Psoas muscle (tissue), 8 donors: ENCODE data around the gene BSN. TPM values are rescaled to one million over a fixed set of nuclear protein-coding genes. Genes with fewer than 3 reads are reported as not detected.

ENCODE experiments used
- ATAC-seq, 4 donors: fragments of 200-7000 bp; cut with Tn5 transposase; one replicate each; pipeline ENCODE4 v1.9.1; 2020; ENCODE audit warnings: moderate library complexity in 3 of 4, mild to moderate bottlenecking in 2 of 4
- DNase-seq, 2 donors: peaks; one replicate each; pipeline ENCODE4 v3.0.0-alpha.2; 2020
- H3K27ac ChIP-seq: fragments of 200-600 bp; one replicate; pipeline ENCODE4 v1.8.0; 2022
- H3K27me3 ChIP-seq, 3 donors: fragments of 200-600 bp in 1 of 3; one replicate each; pipeline versions ENCODE4 v1.6.1 to v1.8.0; 2013 to 2022; ENCODE audit warnings: low read length in 2 of 3, mild to moderate bottlenecking in 2 of 3, moderate library complexity in 1 of 3; ENCODE audit not compliant: insufficient read depth in 3 of 3
- H3K36me3 ChIP-seq, 2 donors: fragments of 200-600 bp in 1 of 2; one replicate each; pipeline versions ENCODE4 v1.6.1 to v1.8.0; 2013 to 2022; ENCODE audit warnings: low read depth in 1 of 2, mild to moderate bottlenecking in 1 of 2, moderate library complexity in 1 of 2; ENCODE audit not compliant: insufficient read depth in 1 of 2
- H3K4me1 ChIP-seq: fragments of 200-600 bp; one replicate; pipeline ENCODE4 v1.8.0; 2022
- H3K4me3 ChIP-seq: fragments of 200-600 bp; one replicate; pipeline ENCODE4 v1.8.0; 2022; ENCODE audit warnings: mild to moderate bottlenecking
- H3K9me3 ChIP-seq: fragments of 200-600 bp; one replicate; pipeline ENCODE4 v1.8.0; 2022
- WGBS, 3 donors: extraction: QIAGEN DNeasy Blood & Tissue Kit; methylation state at CpG; one replicate each; pipeline versions ENCODE4 v1.1.6 to v1.1.7; 2013; 5-methylcytosine and 5-hydroxymethylcytosine counted together
- intact Hi-C, 2 donors: fragments of 100-400 bp; cut with DNase I; formaldehyde crosslinking; loops; one replicate each; pipeline versions ENCODE4 v1.11.0 to v1.14.2; 2022
- polyA plus RNA-seq, 3 donors: library from polyadenylated mRNA; stranded (reverse); fragments of 200-250 nt; gene quantifications; one replicate each; pipeline ENCODE4 v1.2.3, GENCODE V29; 2013
- total RNA-seq, 4 donors: library from RNA; stranded (reverse); fragmentation: NEBNext Ultra II Directional in 2 of 4; extraction: Animal tissue kit (Norgen Biotek cat#: 25700) in 2 of 4; gene quantifications; one replicate each; pipeline versions ENCODE4 v1.2.1 to v1.2.4, GENCODE V29; 2021 to 2023
- TF ChIP-seq, protein P1 (sequence below): fragments of 200-600 bp; IDR thresholded peaks from one replicate; pipeline ENCODE4 v1.8.0; 2022; ENCODE audit warnings: antibody characterized with exemption
- donor health status: healthy with polysubstance abuse.
- donor health status: DM: no; HTN: no; CAD: no; lungs with moderate emphysema.
- donor health status: Bipolar disorder and iron deficiency.
- donor health status: healthy.
- donor health status: DM: yes; HTN: yes; CAD: no.
- donor health status: DM: no; HTN: no; CAD: no.
- donor health status: DM: no; HTN: no; CAD: no.
- donor health status: DM: yes; HTN: yes; CAD: no.

Gene BSN
- total and polyA plus RNA-seq, 7 donors = 0.08 to 0.95 (median 0.22) TPM

DNA sequence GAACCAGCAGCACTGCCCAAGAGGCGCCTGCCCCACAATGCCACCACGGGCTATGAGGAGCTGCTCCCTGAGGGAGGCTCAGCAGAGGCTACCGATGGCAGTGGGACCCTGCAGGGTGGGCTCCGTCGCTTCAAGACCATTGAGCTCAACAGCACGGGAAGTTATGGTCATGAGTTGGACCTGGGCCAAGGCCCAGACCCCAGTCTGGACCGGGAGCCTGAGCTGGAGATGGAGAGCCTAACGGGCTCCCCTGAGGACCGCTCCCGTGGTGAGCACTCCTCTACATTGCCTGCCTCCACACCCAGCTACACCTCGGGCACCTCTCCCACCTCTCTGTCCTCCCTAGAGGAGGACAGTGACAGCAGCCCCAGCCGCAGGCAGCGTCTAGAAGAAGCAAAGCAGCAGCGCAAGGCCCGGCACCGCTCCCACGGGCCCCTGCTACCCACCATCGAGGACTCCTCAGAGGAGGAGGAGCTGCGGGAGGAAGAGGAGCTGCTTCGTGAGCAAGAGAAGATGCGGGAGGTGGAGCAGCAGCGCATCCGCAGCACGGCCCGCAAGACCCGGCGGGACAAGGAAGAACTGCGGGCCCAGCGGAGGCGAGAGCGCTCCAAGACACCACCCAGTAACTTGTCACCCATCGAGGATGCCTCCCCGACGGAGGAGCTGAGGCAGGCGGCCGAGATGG lies 98.1 kb downstream of the BSN start:
- Histone ChIP-seq H3K27me3 (no peaks in the 10 kb centered on the region), H3K4me3 (no peak overlapping the region), H3K27ac (no peak overlapping the region), H3K36me3 (no peaks in the 10 kb centered on the region), H3K4me1 (peaks cover 20% of the 10 kb centered on the region), H3K9me3 (no peaks in the 10 kb centered on the region)
- ATAC-seq (no peak), DNase-seq (peak; percentile 3 to 45)
- TF ChIP-seq, protein P1, sequence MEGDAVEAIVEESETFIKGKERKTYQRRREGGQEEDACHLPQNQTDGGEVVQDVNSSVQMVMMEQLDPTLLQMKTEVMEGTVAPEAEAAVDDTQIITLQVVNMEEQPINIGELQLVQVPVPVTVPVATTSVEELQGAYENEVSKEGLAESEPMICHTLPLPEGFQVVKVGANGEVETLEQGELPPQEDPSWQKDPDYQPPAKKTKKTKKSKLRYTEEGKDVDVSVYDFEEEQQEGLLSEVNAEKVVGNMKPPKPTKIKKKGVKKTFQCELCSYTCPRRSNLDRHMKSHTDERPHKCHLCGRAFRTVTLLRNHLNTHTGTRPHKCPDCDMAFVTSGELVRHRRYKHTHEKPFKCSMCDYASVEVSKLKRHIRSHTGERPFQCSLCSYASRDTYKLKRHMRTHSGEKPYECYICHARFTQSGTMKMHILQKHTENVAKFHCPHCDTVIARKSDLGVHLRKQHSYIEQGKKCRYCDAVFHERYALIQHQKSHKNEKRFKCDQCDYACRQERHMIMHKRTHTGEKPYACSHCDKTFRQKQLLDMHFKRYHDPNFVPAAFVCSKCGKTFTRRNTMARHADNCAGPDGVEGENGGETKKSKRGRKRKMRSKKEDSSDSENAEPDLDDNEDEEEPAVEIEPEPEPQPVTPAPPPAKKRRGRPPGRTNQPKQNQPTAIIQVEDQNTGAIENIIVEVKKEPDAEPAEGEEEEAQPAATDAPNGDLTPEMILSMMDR = no peak
- WGBS, 3 donors = 88 to 90% (median 89%) methylated on average over 35 to 36 of the region's 36 CpGs
- intact Hi-C loops = no loop called here

DNA sequence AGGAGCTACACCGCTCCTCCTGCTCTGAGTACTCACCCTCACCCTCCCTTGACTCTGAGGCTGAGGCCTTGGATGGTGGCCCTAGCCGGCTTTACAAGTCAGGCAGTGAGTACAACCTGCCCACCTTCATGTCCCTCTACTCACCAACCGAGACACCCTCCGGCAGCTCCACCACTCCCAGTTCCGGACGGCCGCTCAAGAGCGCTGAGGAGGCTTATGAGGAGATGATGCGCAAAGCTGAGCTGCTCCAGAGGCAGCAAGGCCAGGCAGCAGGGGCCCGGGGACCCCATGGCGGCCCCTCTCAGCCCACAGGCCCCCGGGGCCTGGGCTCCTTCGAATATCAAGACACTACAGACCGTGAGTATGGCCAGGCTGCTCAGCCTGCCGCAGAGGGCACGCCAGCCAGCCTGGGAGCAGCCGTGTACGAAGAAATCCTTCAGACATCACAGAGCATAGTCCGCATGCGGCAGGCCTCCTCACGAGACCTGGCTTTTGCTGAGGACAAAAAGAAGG lies 98.7 kb downstream of the BSN start:
- TF ChIP-seq, protein P1 = no peak
- Histone ChIP-seq H3K9me3 (no peaks in the 10 kb centered on the region), H3K27me3 (no peaks in the 10 kb centered on the region), H3K36me3 (no peaks in the 10 kb centered on the region), H3K4me3 (no peak overlapping the region), H3K4me1 (peaks cover 14% of the 10 kb centered on the region), H3K27ac (no peak overlapping the region)
- ATAC-seq = no peak
- DNase-seq = peak in 1 of 2 donors; percentile 39
- WGBS, 3 donors = 83 to 91% (median 85%) methylated on average over 20 to 21 of the region's 21 CpGs
- intact Hi-C loops = no loop called here

DNA sequence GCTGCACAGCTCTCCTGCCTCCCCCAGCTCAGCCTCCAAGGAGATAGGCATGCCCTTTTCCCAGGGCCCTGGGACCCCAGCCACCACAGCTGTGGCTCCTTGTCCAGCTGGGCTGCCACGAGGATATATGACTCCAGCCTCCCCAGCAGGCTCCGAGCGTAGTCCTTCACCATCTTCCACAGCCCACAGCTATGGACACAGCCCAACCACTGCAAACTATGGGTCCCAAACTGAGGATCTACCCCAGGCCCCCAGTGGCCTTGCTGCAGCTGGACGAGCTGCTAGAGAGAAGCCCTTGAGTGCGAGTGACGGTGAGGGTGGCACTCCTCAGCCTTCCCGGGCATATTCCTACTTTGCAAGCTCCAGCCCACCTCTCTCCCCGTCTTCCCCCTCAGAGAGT lies 99.3 kb downstream of the BSN start:
- TF ChIP-seq, protein P1 = no peak
- 52 to 75% (median 64%) methylated on average over 8 of the region's 8 CpGs for WGBS, 3 donors
- Histone ChIP-seq H3K4me1 (peaks cover 7% of the 10 kb centered on the region), H3K4me3 (no peak overlapping the region), H3K36me3 (no peaks in the 10 kb centered on the region), H3K27ac (no peak overlapping the region), H3K9me3 (no peaks in the 10 kb centered on the region), H3K27me3 (no peaks in the 10 kb centered on the region)
- DNase-seq (peak in 1 of 2 donors; percentile 36), ATAC-seq (no peak)
- intact Hi-C loops = no loop called here

DNA sequence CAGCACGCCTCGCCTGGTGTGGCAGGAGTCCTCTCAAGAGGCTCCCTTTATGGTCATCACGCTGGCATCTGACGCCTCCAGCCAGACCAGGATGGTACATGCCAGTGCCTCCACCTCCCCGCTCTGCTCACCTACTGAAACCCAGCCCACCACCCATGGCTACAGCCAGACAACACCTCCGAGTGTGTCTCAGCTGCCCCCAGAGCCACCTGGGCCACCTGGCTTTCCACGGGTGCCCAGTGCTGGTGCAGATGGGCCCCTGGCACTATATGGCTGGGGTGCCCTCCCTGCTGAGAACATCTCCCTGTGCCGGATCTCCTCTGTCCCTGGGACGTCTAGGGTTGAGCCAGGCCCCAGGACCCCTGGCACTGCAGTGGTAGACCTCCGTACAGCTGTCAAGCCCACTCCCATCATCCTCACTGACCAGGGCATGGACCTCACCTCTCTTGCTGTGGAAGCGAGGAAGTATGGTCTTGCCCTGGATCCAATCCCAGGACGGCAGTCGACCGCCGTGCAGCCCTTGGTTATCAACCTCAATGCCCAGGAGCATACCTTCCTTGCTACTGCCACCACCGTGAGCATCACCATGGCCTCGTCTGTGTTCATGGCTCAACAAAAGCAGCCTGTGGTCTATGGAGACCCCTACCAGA lies 100.0 kb downstream of the BSN start:
- peaks cover under 1% of the 10 kb centered on the region for H3K4me1 ChIP-seq
- no peaks in the 10 kb centered on the region for H3K9me3 ChIP-seq
- WGBS, 3 donors = 90 to 93% (median 90%) methylated on average over 17 of the region's 17 CpGs
- ATAC-seq (no peak), DNase-seq (peak in 1 of 2 donors; percentile 44)
- TF ChIP-seq, protein P1 = no peak
- H3K36me3 ChIP-seq = no peaks in the 10 kb centered on the region
- intact Hi-C loops = no loop called here
- no peak overlapping the region for H3K4me3 ChIP-seq
- no peak overlapping the region for H3K27ac ChIP-seq
- no peaks in the 10 kb centered on the region for H3K27me3 ChIP-seq
